Smooth muscle cell of the brain vasculature (primary cell): ENCODE data around the gene DCDC1.
"Not testable (repeated sequence)": the region's sequence is repeated elsewhere in the genome, so short reads cannot be mapped to it uniquely, and the experiment has no call there.

Experiments used
- DNase-seq: peaks from one replicate; pipeline ENCODE4 v3.0.0-alpha.2; 2012; ENCODE audit warnings: low read depth, low spot score

Gene DCDC1

DNA sequence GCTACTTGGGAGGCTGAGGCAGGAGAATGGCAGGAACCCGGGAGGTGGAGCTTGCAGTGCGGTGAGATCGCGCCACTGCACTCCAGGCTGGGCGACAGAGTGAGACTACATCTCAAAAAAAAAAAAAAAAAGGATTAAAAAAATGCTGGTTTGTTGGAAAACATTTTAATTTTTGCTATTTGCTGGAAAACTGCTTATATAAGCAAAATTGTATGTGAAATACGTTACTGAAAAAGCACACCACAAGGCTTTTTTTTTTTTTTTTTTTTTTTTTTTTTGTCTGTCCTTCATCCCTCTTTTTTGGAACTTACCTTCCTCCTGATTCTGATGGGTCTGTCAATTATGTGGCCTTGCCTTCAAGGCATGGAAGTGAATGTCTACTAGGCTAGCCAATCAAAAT is 40.8 kb downstream of the DCDC1 start:
- DNase-seq, result no peak

- DNase-seq, result no peak
Observed at GRCh38 chr11:31327417-31327816, 42.1 kb downstream of the DCDC1 start.

- DNase-seq, result no peak
Observed at GRCh38 chr11:31326470-31327148, 42.9 kb downstream of the DCDC1 start.

GRCh38 chr11:31325160-31325559 is 44.4 kb downstream of the DCDC1 start:
- DNase-seq, result no peak

- DNase-seq, result no peak
Observed at GRCh38 chr11:31323145-31323544, 46.4 kb downstream of the DCDC1 start.

DNA sequence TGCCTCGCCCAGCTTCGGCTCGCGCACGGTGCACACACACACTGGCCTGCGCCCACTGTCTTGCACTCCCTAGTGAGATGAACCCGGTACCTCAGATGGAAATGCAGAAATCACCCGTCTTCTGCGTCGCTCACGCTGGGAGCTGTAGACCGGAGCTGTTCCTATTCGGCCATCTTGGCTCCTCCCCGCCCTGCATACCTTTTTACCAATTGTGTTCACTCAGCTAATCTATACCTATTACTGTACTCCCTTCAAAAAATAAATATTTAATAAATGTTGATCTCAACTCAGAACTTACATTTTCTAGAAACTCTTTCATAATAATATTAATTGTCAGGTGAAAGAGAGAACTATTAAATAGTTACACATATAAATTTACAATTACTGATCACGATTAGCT is 48.0 kb downstream of the DCDC1 start:
- not testable (repeated sequence) for DNase-seq

- no peak for DNase-seq
Observed at GRCh38 chr11:31303644-31304180, 65.8 kb downstream of the DCDC1 start.

GRCh38 chr11:31301549-31302510 is 67.7 kb downstream of the DCDC1 start:
- DNase-seq, result no peak

- no peak for DNase-seq
Observed at GRCh38 chr11:31295308-31295707, 74.2 kb downstream of the DCDC1 start.

- not testable (repeated sequence) for DNase-seq
Observed at GRCh38 chr11:31273527-31273926, 96.0 kb downstream of the DCDC1 start.

DNA sequence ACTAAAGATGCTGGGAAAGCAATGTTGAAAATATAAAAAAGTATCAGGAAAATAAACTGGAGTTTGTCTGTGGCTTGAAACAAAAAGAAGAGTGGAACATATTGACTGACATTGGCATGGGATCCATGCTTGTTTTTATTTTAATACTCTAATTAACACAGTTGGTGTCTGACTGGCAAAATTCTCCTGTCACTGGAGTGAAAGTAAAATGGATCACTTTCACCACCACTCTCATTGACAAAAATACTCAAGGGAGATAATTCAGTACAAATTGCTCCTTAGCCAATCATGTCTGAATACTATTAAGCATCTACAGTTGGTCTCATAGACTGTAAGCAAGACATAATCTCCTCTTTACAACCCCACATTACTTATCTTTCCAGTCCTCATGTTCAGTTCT is 101.8 kb downstream of the DCDC1 start:
- DNase-seq, result no peak

DNA sequence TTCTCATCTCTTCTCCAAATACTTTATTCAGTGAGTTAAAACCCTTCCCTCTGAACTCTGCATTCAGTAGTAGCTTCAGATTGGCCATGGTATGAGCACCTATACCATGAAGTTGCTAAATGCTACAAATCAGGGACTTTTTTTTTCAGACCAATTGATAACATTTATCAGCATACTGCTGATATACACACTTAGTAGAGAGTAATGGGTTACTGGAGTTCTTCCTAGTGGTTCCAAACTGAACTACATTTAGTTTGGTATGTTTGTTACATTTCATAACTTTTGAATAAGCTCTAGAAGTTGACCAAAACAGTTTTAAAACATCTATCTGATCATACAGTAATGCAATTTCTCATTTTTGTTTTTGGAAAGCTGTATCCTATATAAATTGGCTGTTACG is 104.7 kb downstream of the DCDC1 start:
- DNase-seq, result no peak

DNA sequence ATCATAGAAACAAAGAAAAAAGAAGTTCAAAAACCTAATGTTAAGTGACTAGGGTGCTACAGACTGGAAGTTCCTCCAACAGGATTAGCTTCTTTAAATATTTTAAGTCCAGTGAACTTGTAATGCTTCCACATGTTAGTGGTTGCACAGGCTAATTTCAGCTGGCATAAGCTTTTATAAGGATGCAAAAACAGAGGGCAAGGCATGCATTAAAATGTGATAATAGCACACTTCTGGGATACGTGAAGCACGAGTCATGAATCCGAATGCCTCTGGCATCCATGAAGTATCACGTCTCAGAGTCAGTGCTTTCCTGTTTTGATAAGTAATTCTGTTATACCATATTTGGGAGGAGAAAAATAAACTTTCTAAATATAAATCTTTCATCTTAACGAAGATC is 106.8 kb downstream of the DCDC1 start:
- no peak for DNase-seq

- no peak for DNase-seq
Observed at GRCh38 chr11:31259797-31260196, 109.7 kb downstream of the DCDC1 start.

DNA sequence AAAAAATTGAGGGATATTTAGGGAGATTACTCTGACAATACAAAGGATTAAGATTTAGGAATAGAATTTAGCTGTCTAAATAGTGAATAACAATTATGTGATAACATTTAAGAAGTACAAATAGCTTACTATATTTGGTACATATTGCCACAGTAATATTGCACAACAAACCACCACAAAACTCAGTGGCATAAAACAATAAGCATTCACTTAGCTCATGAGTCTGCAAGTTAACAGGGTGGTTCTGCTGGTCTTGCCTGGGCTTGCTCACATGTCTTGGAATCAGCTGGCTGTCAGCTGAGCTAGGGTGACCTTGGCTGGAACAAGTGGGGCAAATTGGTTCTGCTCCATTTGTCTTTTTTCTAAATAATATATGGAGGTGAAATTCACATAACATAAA is 115.1 kb downstream of the DCDC1 start:
- DNase-seq, result no peak

GRCh38 chr11:31248768-31249167 is 120.8 kb downstream of the DCDC1 start:
- DNase-seq, result no peak

GRCh38 chr11:31247321-31247720 is 122.2 kb downstream of the DCDC1 start:
- DNase-seq, result no peak

GRCh38 chr11:31246451-31247165 is 122.9 kb downstream of the DCDC1 start:
- DNase-seq, result no peak

GRCh38 chr11:31243706-31244105 is 125.8 kb downstream of the DCDC1 start:
- no peak for DNase-seq

DNA sequence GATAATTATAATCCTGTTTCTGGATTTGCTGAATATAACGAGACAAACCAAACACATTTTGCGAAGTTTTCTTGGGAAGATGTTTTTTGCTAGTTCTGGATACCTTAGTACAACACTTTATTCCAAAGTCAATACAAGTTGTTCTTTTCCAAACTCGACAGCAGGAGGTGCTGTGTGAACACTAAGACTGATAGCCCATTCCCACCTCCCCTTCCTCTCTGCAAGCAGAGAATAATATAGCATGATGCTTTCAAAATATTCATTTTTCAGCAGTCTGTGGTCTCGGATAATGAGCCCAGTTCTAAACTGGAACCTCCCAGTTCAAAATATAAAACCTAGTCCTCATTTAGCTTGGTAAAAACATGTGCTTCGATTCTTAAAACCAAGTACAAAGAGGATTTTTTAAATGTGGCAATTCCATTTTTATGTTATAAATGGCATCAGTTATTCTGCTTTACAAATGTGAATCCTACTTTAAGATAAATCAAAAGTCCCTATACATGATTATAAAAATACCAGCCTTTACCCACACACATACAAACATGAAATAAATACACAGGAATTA is 129.1 kb downstream of the DCDC1 start:
- peak; percentile 6 for DNase-seq
